ENCODE data around the gene PRR14.

DNA sequence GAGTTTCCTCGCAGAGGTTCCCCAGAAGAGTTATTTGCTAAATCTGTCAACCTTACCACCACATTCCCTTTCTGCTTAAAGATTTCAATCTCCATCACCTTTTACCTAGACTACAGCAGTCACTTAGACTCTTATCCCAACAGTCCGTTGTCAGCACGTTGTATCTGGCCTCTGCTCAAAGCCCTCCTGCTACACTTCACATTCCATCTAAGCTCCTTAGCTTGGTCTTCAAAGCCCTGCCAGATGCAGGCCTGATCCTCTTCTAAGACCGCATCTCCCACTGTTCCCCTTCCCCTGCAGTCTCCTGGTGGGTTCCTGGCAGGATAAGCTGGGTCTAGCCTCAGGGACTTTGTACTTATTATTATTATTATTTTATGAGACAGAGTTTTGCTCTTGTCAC, 37.9 kb downstream of the PRR14 start:
- TF ChIP-seq POLR2A (IDR thresholded peaks at IDR 0.05): no peak
- TF ChIP-seq, protein P1, sequence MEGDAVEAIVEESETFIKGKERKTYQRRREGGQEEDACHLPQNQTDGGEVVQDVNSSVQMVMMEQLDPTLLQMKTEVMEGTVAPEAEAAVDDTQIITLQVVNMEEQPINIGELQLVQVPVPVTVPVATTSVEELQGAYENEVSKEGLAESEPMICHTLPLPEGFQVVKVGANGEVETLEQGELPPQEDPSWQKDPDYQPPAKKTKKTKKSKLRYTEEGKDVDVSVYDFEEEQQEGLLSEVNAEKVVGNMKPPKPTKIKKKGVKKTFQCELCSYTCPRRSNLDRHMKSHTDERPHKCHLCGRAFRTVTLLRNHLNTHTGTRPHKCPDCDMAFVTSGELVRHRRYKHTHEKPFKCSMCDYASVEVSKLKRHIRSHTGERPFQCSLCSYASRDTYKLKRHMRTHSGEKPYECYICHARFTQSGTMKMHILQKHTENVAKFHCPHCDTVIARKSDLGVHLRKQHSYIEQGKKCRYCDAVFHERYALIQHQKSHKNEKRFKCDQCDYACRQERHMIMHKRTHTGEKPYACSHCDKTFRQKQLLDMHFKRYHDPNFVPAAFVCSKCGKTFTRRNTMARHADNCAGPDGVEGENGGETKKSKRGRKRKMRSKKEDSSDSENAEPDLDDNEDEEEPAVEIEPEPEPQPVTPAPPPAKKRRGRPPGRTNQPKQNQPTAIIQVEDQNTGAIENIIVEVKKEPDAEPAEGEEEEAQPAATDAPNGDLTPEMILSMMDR (IDR thresholded peaks at IDR 0.05): no peak
- TF ChIP-seq POLR2AphosphoS5 (IDR thresholded peaks at IDR 0.05): no peak

All from prostate gland (tissue), 2 donors.